ENCODE data around the gene ATP4B.

ATP4B gene

GRCh38 chr13:113661509-113661908 lies 3.5 kb upstream of the ATP4B start:
- Mint-ChIP-seq H3K4me1 (no peaks in the 10 kb centered on the region), H3K27me3 (no peaks in the 10 kb centered on the region), H3K27ac (no peak overlapping the region), H3K9me3 (peaks cover 12% of the 10 kb centered on the region), H3K4me3 (no peak overlapping the region), H3K36me3 (peaks cover 4% of the 10 kb centered on the region)

- Mint-ChIP-seq H3K9me3 (peaks cover 12% of the 10 kb centered on the region), H3K27me3 (no peaks in the 10 kb centered on the region), H3K4me3 (no peak overlapping the region), H3K36me3 (peaks cover 4% of the 10 kb centered on the region), H3K4me1 (no peaks in the 10 kb centered on the region), H3K27ac (no peak overlapping the region)
Observed at GRCh38 chr13:113660066-113660465, 2.1 kb upstream of the ATP4B start.

- H3K9me3 Mint-ChIP-seq, result peaks cover 12% of the 10 kb centered on the region
- no peaks in the 10 kb centered on the region for H3K27me3 Mint-ChIP-seq
- no peak overlapping the region for H3K4me3 Mint-ChIP-seq
- H3K27ac Mint-ChIP-seq, result no peak overlapping the region
- H3K4me1 Mint-ChIP-seq, result no peaks in the 10 kb centered on the region
- H3K36me3 Mint-ChIP-seq, result peaks cover 4% of the 10 kb centered on the region
Observed at GRCh38 chr13:113659337-113659736, 1.3 kb upstream of the ATP4B start.

GRCh38 chr13:113658836-113659235 lies 838 bp upstream of the ATP4B start:
- no peaks in the 10 kb centered on the region for H3K27me3 Mint-ChIP-seq
- peaks cover 12% of the 10 kb centered on the region for H3K9me3 Mint-ChIP-seq
- H3K4me1 Mint-ChIP-seq, result peaks cover 5% of the 10 kb centered on the region
- H3K4me3 Mint-ChIP-seq, result no peak overlapping the region
- peaks cover 4% of the 10 kb centered on the region for H3K36me3 Mint-ChIP-seq
- H3K27ac Mint-ChIP-seq, result no peak overlapping the region

GRCh38 chr13:113656831-113657671 lies 947 bp downstream of the ATP4B start:
- Mint-ChIP-seq H3K4me1 (peaks cover 7% of the 10 kb centered on the region), H3K4me3 (no peak overlapping the region), H3K36me3 (peaks cover 4% of the 10 kb centered on the region), H3K9me3 (peaks cover 12% of the 10 kb centered on the region), H3K27ac (no peak overlapping the region), H3K27me3 (no peaks in the 10 kb centered on the region)

- Mint-ChIP-seq H3K9me3 (peaks cover 6% of the 10 kb centered on the region), H3K27ac (no peak overlapping the region), H3K4me3 (no peak overlapping the region), H3K4me1 (peaks cover 7% of the 10 kb centered on the region), H3K27me3 (no peaks in the 10 kb centered on the region), H3K36me3 (peaks cover 2% of the 10 kb centered on the region)
Observed at GRCh38 chr13:113656003-113656588, 1.9 kb downstream of the ATP4B start.

GRCh38 chr13:113655346-113656002 lies 2.5 kb downstream of the ATP4B start:
- Mint-ChIP-seq H3K27ac (no peak overlapping the region), H3K36me3 (no peaks in the 10 kb centered on the region), H3K9me3 (peaks cover under 1% of the 10 kb centered on the region)

GRCh38 chr13:113654591-113655345 lies 3.2 kb downstream of the ATP4B start:
- Mint-ChIP-seq H3K27me3 (no peaks in the 10 kb centered on the region), H3K4me1 (peaks cover 7% of the 10 kb centered on the region), H3K27ac (no peak overlapping the region), H3K4me3 (no peak overlapping the region), H3K36me3 (no peaks in the 10 kb centered on the region), H3K9me3 (no peaks in the 10 kb centered on the region)

More at GRCh38 chr13:113655346-113656002, 2.5 kb downstream of the ATP4B start:
- Mint-ChIP-seq H3K27me3 (no peaks in the 10 kb centered on the region), H3K4me3 (no peak overlapping the region), H3K4me1 (peaks cover 7% of the 10 kb centered on the region)

- Mint-ChIP-seq H3K4me3 (no peak overlapping the region), H3K27me3 (no peaks in the 10 kb centered on the region), H3K36me3 (no peaks in the 10 kb centered on the region), H3K4me1 (peaks cover 7% of the 10 kb centered on the region), H3K27ac (no peak overlapping the region), H3K9me3 (no peaks in the 10 kb centered on the region)
Observed at GRCh38 chr13:113654175-113654560, 3.8 kb downstream of the ATP4B start.

GRCh38 chr13:113653264-113654174 lies 4.5 kb downstream of the ATP4B start:
- no peaks in the 10 kb centered on the region for H3K9me3 Mint-ChIP-seq
- H3K36me3 Mint-ChIP-seq, result no peaks in the 10 kb centered on the region
- peaks cover 7% of the 10 kb centered on the region for H3K4me1 Mint-ChIP-seq
- no peaks in the 10 kb centered on the region for H3K27me3 Mint-ChIP-seq
- H3K27ac Mint-ChIP-seq, result no peak overlapping the region
- no peak overlapping the region for H3K4me3 Mint-ChIP-seq

- Mint-ChIP-seq H3K9me3 (no peaks in the 10 kb centered on the region), H3K27me3 (no peaks in the 10 kb centered on the region), H3K27ac (no peak overlapping the region), H3K4me3 (no peak overlapping the region), H3K4me1 (peaks cover 14% of the 10 kb centered on the region), H3K36me3 (no peaks in the 10 kb centered on the region)
Observed at GRCh38 chr13:113652404-113653263, 5.4 kb downstream of the ATP4B start.

GRCh38 chr13:113651511-113652403 lies 6.2 kb downstream of the ATP4B start:
- no peak overlapping the region for H3K27ac Mint-ChIP-seq
- H3K36me3 Mint-ChIP-seq, result no peaks in the 10 kb centered on the region

GRCh38 chr13:113650731-113651148 lies 7.3 kb downstream of the ATP4B start:
- Mint-ChIP-seq H3K9me3 (no peaks in the 10 kb centered on the region), H3K27me3 (no peaks in the 10 kb centered on the region), H3K36me3 (no peaks in the 10 kb centered on the region), H3K4me1 (peaks cover 33% of the 10 kb centered on the region), H3K27ac (no peak overlapping the region), H3K4me3 (no peak overlapping the region)

More at GRCh38 chr13:113651511-113652403, 6.2 kb downstream of the ATP4B start:
- Mint-ChIP-seq H3K4me3 (no peak overlapping the region), H3K4me1 (peaks cover 23% of the 10 kb centered on the region), H3K27me3 (no peaks in the 10 kb centered on the region), H3K9me3 (no peaks in the 10 kb centered on the region)
